HG03558 (cell line): ENCODE results near the gene LGALS4.
"Not testable (repeated sequence)": the region's sequence is repeated elsewhere in the genome, so short reads cannot be mapped to it uniquely, and the experiment has no call there.

ENCODE experiments used
- ATAC-seq: cut with Tn5 transposase; IDR thresholded peaks from one replicate; pipeline ENCODE4 v1.9.1; 2021; ENCODE audit warnings: moderate number of reproducible peaks; ENCODE audit not compliant: unreplicated experiment; ENCODE audit errors: extremely low read depth

Gene LGALS4

GRCh38 chr19:38826856-38827551 lies 14.3 kb upstream of the LGALS4 start:
- ATAC-seq: no peak

- ATAC-seq: not testable (repeated sequence)
These were observed 13.2 kb upstream of the LGALS4 start for GRCh38 chr19:38825936-38826335.

DNA sequence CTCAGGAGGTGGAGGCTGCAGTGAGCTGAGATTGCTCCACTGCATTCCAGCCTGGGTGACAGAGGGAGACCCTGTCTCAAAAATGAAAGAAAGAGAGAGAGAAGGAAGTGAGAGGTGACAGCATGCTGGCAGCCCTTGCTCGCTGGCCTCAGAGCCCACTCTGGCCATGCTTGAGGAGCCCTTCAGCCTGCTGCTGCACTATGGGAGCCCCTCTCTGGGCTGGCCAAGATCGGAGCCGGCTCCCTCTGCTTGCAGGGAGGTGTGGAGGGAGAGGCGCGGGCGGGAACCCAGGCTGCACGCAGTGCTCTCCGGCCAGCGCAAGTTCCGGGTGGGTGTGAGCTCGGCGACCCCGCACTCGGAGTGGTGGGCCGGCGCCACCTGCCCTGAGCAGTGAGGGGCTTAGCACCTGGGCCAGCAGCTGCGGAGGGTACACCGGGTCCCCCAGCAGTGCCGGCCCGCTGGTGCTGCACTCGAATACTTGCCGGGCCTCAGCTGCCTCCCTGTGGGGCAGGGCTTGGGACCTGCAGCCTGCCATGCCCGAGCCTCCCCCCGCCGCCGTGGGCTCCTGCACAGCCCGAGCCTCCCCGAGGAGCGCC lies 8.6 kb upstream of the LGALS4 start:
- not testable (repeated sequence) for ATAC-seq

GRCh38 chr19:38819231-38819920 lies 6.6 kb upstream of the LGALS4 start:
- no peak for ATAC-seq

GRCh38 chr19:38817081-38817480 lies 4.3 kb upstream of the LGALS4 start:
- ATAC-seq: no peak

DNA sequence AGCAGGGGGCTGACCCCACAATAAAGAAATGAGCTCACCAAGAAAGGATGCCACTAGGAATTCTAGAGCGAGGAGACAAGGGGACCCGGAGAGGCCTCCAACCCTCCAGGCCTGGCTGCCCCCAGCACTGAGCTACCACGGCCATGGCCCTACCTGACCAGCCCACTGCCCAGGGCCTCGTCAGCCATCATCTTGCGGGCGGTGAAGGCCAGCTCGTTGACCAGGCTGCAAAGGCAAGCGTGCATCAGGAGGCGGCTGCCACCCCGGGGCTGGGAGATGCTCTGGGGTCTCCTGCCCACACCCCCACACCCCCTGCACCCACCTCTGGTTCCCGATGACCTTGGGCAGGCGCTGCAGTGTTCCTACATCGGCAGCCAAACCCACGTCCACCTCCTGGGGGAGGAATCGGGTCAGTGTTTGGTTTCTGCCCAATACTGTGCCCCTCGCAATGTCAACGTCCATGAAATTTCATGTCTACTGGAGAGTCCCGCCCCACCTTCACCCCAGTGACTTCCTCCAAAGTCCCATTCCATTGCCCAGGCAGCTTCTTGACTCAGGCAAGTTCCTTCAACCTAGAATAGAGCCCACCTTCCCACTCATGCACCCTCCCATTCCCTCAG lies 3.5 kb upstream of the LGALS4 start:
- ATAC-seq: no peak

- no peak for ATAC-seq
These were observed 2.6 kb upstream of the LGALS4 start for GRCh38 chr19:38815059-38816001.

GRCh38 chr19:38813932-38814331 lies 1.2 kb upstream of the LGALS4 start:
- ATAC-seq: not testable (repeated sequence)

GRCh38 chr19:38813323-38813722 lies 578 bp upstream of the LGALS4 start:
- ATAC-seq: no peak

GRCh38 chr19:38812009-38812840 lies 520 bp downstream of the LGALS4 start:
- no peak for ATAC-seq

DNA sequence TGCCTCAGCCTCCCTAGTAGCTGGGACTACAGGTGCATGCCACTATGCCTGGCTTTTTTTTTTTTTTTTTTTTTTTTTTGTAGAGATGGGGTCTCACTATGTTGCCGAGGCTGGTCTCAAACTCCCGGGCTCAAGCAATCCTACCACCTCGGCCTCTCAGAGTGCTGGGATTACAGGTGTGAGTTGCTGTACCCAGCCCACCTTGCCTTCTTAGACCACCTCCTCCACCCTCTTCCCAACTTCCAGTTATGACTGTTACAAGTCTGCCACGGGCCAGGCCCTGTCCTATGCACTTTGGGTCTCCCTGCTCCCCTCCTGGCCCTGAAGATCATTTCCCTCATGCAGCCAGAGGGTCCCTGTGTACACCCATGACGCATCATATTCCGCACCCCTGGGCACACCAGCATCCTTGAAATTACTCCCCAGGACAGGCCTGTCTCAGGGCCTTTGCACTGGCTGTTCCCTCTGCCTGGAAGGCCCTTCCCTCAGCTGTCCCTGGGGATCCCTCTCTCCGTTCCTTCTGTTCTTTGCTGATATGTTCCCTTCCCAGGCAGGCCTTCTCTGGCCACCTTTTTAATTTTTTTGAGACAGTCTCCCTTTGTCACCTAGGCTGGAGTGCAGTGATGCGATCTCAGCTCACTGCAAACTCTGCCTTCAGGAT lies 3.0 kb downstream of the LGALS4 start:
- no peak for ATAC-seq

- no peak for ATAC-seq
These were observed 4.0 kb downstream of the LGALS4 start for GRCh38 chr19:38808741-38809140.

DNA sequence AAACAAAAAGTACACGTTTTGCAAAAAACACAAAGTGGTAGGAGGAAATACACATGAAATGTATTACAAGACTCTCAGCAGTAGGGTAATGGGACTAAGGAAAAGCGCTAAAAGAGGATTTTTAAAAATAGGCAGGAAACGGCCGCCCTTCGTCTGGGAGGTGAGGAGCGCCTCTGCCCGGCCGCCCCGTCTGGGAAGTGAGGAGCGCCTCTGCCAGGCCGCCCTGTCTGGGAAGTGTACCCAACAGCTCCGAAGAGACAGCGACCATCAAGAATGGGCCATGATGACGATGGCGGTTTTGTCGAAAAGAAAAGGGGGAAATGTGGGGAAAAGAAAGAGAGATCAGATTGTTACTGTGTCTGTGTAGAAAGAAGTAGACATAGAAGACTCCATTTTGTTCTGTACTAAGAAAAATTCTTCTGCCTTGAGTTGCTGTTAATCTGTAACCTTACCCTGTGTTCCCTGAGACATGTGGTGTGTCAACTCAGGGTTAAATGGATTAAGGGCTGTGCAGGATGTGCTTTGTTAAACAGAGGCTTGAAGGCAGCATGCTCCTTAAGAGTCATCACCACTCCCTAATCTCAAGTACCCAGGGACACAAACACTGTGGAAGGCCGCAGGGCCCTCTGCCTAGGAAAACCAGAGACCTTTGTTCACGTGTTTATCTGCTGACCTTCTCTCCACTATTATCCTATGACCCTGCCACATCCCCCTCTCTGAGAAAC lies 5.2 kb downstream of the LGALS4 start:
- not testable (repeated sequence) for ATAC-seq

DNA sequence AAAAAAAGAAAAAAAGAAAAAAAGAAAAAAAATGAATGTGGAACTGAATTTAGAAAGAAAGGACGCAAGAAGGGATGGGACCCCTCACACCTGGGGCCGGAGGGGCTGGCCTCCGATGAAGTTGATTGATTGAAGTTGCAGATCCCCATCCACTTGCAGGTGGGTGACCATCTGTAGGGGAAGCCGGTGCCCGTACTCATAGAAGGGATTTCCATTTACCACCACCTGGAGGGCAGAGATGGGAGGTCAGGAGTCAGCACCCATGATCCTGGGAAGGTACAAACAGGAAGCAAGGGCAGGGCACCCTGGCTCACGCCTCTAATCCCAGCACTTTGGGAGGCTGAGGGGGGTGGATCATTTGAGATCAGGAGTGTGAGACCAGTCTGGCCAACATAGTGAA lies 6.4 kb downstream of the LGALS4 start:
- ATAC-seq: no peak

DNA sequence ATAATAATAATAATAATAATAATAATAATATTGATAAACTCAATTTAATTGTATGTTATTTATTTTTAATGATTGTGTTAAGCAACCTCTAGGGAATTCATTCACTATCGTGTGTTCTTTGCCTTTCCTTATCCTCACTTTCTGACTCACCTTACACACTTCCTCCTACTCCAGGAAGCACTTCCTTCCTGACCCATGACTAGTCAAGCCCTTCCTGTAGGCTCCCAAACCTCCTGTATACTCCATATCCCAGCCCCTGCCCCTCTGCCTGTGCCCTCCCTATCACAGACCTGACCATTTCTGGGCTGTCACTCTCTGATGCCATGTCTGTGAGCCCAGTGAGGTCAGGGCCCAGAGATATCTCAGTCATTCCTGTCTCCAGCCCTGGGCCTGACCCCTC lies 7.6 kb downstream of the LGALS4 start:
- no peak for ATAC-seq

- no peak for ATAC-seq
These were observed 9.2 kb downstream of the LGALS4 start for GRCh38 chr19:38803543-38803942.

DNA sequence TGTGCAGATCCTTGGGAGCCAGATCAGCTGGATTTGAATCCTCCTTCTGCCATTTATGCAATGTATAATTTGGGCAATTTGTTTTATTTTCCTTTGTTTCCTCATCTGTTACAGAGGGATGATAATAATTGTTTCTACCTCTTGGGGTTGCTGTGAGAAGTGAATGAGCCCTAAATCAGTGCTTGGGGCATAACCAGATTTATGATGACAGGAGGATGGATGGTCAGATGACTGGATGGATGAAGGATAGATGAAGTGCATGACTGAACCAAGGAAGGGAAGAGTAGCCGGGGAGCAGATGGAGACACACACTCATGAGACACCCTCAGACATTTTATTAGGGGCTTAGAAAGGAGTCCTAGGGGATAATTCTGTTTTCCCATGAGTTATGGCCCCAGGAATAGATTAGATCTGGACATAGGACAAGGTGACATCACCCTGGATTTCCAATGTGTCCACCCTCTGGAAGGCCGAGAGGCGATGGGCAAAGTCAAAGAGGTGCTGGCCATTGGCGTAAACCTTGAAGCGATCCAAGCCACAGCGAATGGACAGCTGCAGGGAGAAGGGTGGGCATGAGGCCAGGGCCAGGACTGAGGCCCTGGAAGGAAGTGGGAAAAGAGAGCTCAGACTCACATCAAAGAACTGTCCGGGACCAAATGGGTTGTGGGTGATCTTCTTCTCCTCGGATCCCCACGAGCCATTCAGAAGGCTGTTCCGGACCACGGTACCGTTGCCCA lies 11.2 kb downstream of the LGALS4 start:
- ATAC-seq: no peak
